Neural cell (in vitro differentiated cells): ENCODE measurements around the gene CA12. TPM values are rescaled to one million over a fixed set of nuclear protein-coding genes. Genes with fewer than 3 reads are reported as not detected.
"Not testable (repeated sequence)": the region's sequence is repeated elsewhere in the genome, so short reads cannot be mapped to it uniquely, and the experiment has no call there.

ENCODE experiments used
- H2AFZ ChIP-seq: fragments of 200-600, 300-800 bp; sonication (generic), shearing (Covaris generic); 2 replicates; pipeline ENCODE4 v1.6.0; 2014; ENCODE audit warnings: low read depth, mild to moderate bottlenecking, antibody characterized with exemption, low read length, moderate library complexity
- H3F3A ChIP-seq: fragments of 200-600 bp; shearing (Covaris generic); 2 replicates; pipeline ENCODE4 v1.6.1; 2016; ENCODE audit warnings: mild to moderate bottlenecking, moderate library complexity, mixed read lengths, antibody characterized with exemption, low read length; ENCODE audit not compliant: insufficient read depth, poor library complexity, severe bottlenecking
- H3K27ac ChIP-seq: fragments of 200-600, 300-800 bp; sonication (generic), shearing (Covaris generic); 2 replicates; pipeline ENCODE4 v1.5.1; 2014; ENCODE audit warnings: mild to moderate bottlenecking, low read length, moderate library complexity
- H3K27me3 ChIP-seq: fragments of 300-800, 200-600 bp; sonication (generic), shearing (Covaris generic); 2 replicates; pipeline ENCODE4 v1.6.0; 2014; ENCODE audit warnings: mild to moderate bottlenecking, low read depth, low read length, moderate library complexity; ENCODE audit not compliant: insufficient read depth
- H3K36me3 ChIP-seq: fragments of 300-800, 200-600 bp; sonication (generic), shearing (Covaris generic); 2 replicates; pipeline ENCODE4 v1.5.1; 2014; ENCODE audit warnings: mild to moderate bottlenecking, antibody characterized with exemption, low read length, moderate library complexity; ENCODE audit not compliant: insufficient read depth
- H3K4me2 ChIP-seq: fragments of 300-800, 200-600 bp; sonication (generic), shearing (Covaris generic); 2 replicates; pipeline ENCODE4 v1.6.0; 2014; ENCODE audit warnings: mild to moderate bottlenecking, low read length
- H3K4me3 ChIP-seq: fragments of 300-800, 200-600 bp; sonication (generic), shearing (Covaris generic); 2 replicates; pipeline ENCODE4 v1.5.1; 2014; ENCODE audit warnings: mild to moderate bottlenecking, low read length, moderate library complexity
- H3K79me2 ChIP-seq: fragments of 200-600 bp; shearing (Covaris generic); replicated peaks from 2 replicates; pipeline ENCODE4 v1.6.0; 2014; ENCODE audit warnings: mild to moderate bottlenecking, low read length, moderate library complexity; ENCODE audit not compliant: insufficient read depth
- H3K9ac ChIP-seq: fragments of 300-800, 200-600 bp; sonication (generic), shearing (Covaris generic); 2 replicates; pipeline ENCODE4 v1.6.1; 2016; ENCODE audit warnings: mild to moderate bottlenecking, low read length, mixed read lengths
- H3K9me2 ChIP-seq: fragments of 200-600 bp; shearing (Covaris generic); 2 replicates; pipeline ENCODE4 v1.6.1; 2016; ENCODE audit warnings: mild to moderate bottlenecking, low read length, mixed read lengths; ENCODE audit not compliant: insufficient read depth
- H3K9me3 ChIP-seq: fragments of 200-600, 300-800 bp; sonication (generic), shearing (Covaris generic); 2 replicates; pipeline ENCODE4 v1.6.1; 2016; ENCODE audit warnings: mild to moderate bottlenecking, mixed run types, low read length, moderate library complexity, mixed read lengths
- H4K20me1 ChIP-seq: fragments of 200-600 bp; shearing (Covaris generic); 2 replicates; pipeline ENCODE4 v1.6.1; 2016; ENCODE audit warnings: mild to moderate bottlenecking, mixed run types; ENCODE audit not compliant: insufficient read depth
- CTCF ChIP-seq: fragments of 450-650 bp; IDR thresholded peaks from 2 replicates; pipeline ENCODE4 v1.5.1; 2014; ENCODE audit warnings: antibody characterized with exemption, mild to moderate bottlenecking, moderate library complexity; ENCODE audit not compliant: poor library complexity, severe bottlenecking
- EP300 ChIP-seq: fragments of 450-650 bp; conservative IDR thresholded peaks from 2 replicates; pipeline ENCODE4 v1.6.1; 2014; ENCODE audit warnings: antibody characterized with exemption, mild to moderate bottlenecking, moderate library complexity; ENCODE audit not compliant: poor library complexity, severe bottlenecking
- EZH2 ChIP-seq: fragments of 200-600, 300-800 bp; shearing (Covaris generic), sonication (generic); IDR thresholded peaks from 2 replicates; pipeline ENCODE4 v1.6.1; 2014; ENCODE audit warnings: antibody characterized with exemption, low read length, borderline replicate concordance, mild to moderate bottlenecking; ENCODE audit not compliant: insufficient read depth, poor library complexity, severe bottlenecking
- MXI1 ChIP-seq: fragments of 450-650 bp; conservative IDR thresholded peaks from 2 replicates; pipeline ENCODE4 v1.6.1; 2014; ENCODE audit warnings: antibody characterized with exemption, mild to moderate bottlenecking; ENCODE audit not compliant: poor library complexity, severe bottlenecking
- POLR2AphosphoS5 ChIP-seq: IDR thresholded peaks from 2 replicates; pipeline ENCODE4 v1.6.1; 2012
- RAD21 ChIP-seq: fragments of 450-650 bp; conservative IDR thresholded peaks from 2 replicates; pipeline ENCODE4 v1.6.1; 2014; ENCODE audit warnings: antibody characterized with exemption, mild to moderate bottlenecking, moderate library complexity
- REST ChIP-seq: IDR thresholded peaks from 2 replicates; pipeline ENCODE4 v1.6.1; 2012; ENCODE audit warnings: borderline replicate concordance
- SMC3 ChIP-seq: fragments of 450-650 bp; conservative IDR thresholded peaks from 2 replicates; pipeline ENCODE4 v1.6.1; 2014; ENCODE audit warnings: antibody characterized with exemption, mild to moderate bottlenecking, moderate library complexity; ENCODE audit not compliant: poor library complexity
- TAF1 ChIP-seq: IDR thresholded peaks from 2 replicates; pipeline ENCODE4 v1.6.1; 2012; ENCODE audit warnings: low read depth
- polyA plus RNA-seq: library from polyadenylated mRNA; depleted of rRNA; stranded (reverse); fragments of >200 nt; gene quantifications from 2 replicates; pipeline ENCODE4 v1.2.3, GENCODE V29; 2014

Gene CA12
- polyA plus RNA-seq, 1 donor from 2014 or later = 0.11 TPM

DNA sequence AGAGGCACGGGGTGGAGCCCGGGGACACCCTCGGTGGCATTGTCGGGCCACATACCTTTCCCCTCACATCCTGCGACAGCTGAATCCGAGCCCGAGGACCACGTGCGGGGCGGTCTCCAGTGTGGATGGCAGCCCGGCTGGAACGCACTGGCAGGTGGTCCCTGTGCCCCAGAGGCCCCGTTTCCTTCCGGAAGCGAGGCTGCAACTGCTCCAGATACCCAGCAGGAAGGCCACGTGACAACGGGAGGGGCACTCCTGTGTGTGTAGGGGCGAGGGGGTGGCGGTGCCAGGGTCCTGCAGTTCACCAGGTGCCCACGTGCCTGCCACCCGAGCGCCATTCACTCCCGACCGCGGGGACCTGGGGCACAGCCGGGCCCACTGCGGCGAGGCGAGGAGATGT, 60.2 kb downstream of the CA12 start:
- Histone ChIP-seq H3K9me2 (no peaks in the 10 kb centered on the region), H3K4me2 (no peak overlapping the region), H3K27ac (no peak overlapping the region), H3F3A (no peaks in the 10 kb centered on the region), H2AFZ (no peak overlapping the region), H3K27me3 (no peaks in the 10 kb centered on the region), H4K20me1 (no peaks in the 10 kb centered on the region), H3K79me2 (no peaks in the 10 kb centered on the region), H3K4me3 (no peak overlapping the region), H3K9me3 (no peaks in the 10 kb centered on the region), H3K9ac (no peak overlapping the region), H3K36me3 (no peaks in the 10 kb centered on the region)
- TF ChIP-seq MXI1 (no peak), REST (no peak), TAF1 (no peak), SMC3 (no peak), POLR2AphosphoS5 (no peak), EP300 (no peak), CTCF (no peak), EZH2 (no peak), RAD21 (no peak)

GRCh38 chr15:63320981-63321380, 60.7 kb downstream of the CA12 start:
- H3K27ac ChIP-seq, H3K79me2 ChIP-seq, H3K9ac ChIP-seq, H3K4me3 ChIP-seq, H2AFZ ChIP-seq, H3K27me3 ChIP-seq, H3K9me3 ChIP-seq, H3K36me3 ChIP-seq, H3F3A ChIP-seq, H3K4me2 ChIP-seq, H3K9me2 ChIP-seq, H4K20me1 ChIP-seq: not testable (repeated sequence)

GRCh38 chr15:63320446-63320845, 61.2 kb downstream of the CA12 start:
- not testable (repeated sequence) for H3K27ac ChIP-seq, H3F3A ChIP-seq, H3K36me3 ChIP-seq, H3K9me2 ChIP-seq, H3K9me3 ChIP-seq, H2AFZ ChIP-seq, H3K4me2 ChIP-seq, H3K9ac ChIP-seq, H3K27me3 ChIP-seq, H3K79me2 ChIP-seq, H4K20me1 ChIP-seq, H3K4me3 ChIP-seq
